HepG2 (cell line): ENCODE measurements around the gene C19orf47.

ENCODE experiments used
- FOXO1 ChIP-seq: sonication (generic); formaldehyde crosslinking; IDR thresholded peaks from 2 replicates; pipeline ENCODE4 v1.4.0; 2020; ENCODE audit warnings: missing genetic modification reagents
- KDM1A ChIP-seq: IDR thresholded peaks from 2 replicates; pipeline ENCODE4 v1.6.1; 2016; ENCODE audit warnings: missing compliant biosample characterization
- KDM5A ChIP-seq: fragments of 200-600 bp; sonication (generic); IDR thresholded peaks from 2 replicates; pipeline ENCODE4 v1.7.0; 2018; ENCODE audit warnings: antibody characterized with exemption, mild to moderate bottlenecking, low read length, borderline replicate concordance
- MTA3 ChIP-seq: sonication (generic); formaldehyde crosslinking; IDR thresholded peaks from 2 replicates; pipeline ENCODE4 v1.4.0; 2020; ENCODE audit warnings: missing genetic modification reagents
- NAIF1 ChIP-seq: sonication (generic); formaldehyde crosslinking; IDR thresholded peaks from 2 replicates; pipeline ENCODE4 v1.5.0; 2020; ENCODE audit warnings: mild to moderate bottlenecking, missing genetic modification reagents, borderline replicate concordance
- TAF1 ChIP-seq: sonication (generic); formaldehyde crosslinking; IDR thresholded peaks from 2 replicates; pipeline ENCODE4 v1.4.0; 2020; ENCODE audit warnings: missing genetic modification reagents
- TBX2 ChIP-seq: sonication (generic); formaldehyde crosslinking; IDR thresholded peaks from 2 replicates; pipeline ENCODE4 v1.5.0; 2020; ENCODE audit warnings: missing genetic modification reagents, mild to moderate bottlenecking, borderline replicate concordance
- TEAD2 ChIP-seq: sonication (generic); formaldehyde crosslinking; IDR thresholded peaks from 2 replicates; pipeline ENCODE4 v1.9.0; 2021; ENCODE audit warnings: missing genetic modification reagents
- TF ChIP-seq, protein P1 (sequence below): sonication (generic); formaldehyde crosslinking; IDR thresholded peaks from 2 replicates; pipeline ENCODE4 v1.5.0; 2020; ENCODE audit warnings: mild to moderate bottlenecking, missing genetic modification reagents, moderate library complexity
- TF ChIP-seq, protein P2 (sequence below): sonication (generic); formaldehyde crosslinking; IDR thresholded peaks from 2 replicates; pipeline ENCODE4 v1.9.0; 2022; ENCODE audit warnings: missing genetic modification reagents, mild to moderate bottlenecking, borderline replicate concordance
- TF ChIP-seq, protein P3 (sequence below), 2 experiments: sonication (generic) in 1 of 2; formaldehyde crosslinking in 1 of 2; IDR thresholded peaks; 2 replicates each; pipeline versions ENCODE4 v1.4.0 to v1.6.1; 2018 to 2020; ENCODE audit warnings: missing genetic modification reagents in 2 of 2, borderline replicate concordance in 1 of 2, low read depth in 1 of 2, mild to moderate bottlenecking in 1 of 2, missing biosample characterization in 1 of 2

DNA sequence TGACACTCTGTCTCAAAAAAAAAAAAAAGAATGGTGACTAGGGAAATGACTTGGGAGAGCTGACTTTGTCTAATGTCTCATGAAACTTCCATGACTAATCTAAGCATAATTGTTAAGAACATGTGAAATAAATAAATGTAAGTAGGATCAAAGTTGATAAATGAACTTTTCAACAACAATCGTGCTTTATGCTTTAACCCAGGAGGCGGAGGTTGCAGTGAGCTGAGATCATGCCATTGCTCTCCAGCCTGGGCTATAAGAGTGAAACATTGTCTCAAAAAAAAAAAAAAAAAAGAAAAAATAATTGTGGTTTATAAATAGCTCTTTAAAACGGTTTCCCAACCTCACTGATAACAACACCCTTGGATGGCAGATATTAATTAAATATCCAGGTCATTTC, 50.2 kb downstream of the C19orf47 start:
- TF ChIP-seq FOXO1 (no peak), TBX2 (CRISPR knock-in tag) (no peak), MTA3 (no peak), NAIF1 (no peak), KDM5A (no peak), TEAD2 (CRISPR knock-in tag) (no peak), TAF1 (CRISPR knock-in tag) (no peak), KDM1A (CRISPR knock-in tag) (no peak)
- TF ChIP-seq, protein P1, sequence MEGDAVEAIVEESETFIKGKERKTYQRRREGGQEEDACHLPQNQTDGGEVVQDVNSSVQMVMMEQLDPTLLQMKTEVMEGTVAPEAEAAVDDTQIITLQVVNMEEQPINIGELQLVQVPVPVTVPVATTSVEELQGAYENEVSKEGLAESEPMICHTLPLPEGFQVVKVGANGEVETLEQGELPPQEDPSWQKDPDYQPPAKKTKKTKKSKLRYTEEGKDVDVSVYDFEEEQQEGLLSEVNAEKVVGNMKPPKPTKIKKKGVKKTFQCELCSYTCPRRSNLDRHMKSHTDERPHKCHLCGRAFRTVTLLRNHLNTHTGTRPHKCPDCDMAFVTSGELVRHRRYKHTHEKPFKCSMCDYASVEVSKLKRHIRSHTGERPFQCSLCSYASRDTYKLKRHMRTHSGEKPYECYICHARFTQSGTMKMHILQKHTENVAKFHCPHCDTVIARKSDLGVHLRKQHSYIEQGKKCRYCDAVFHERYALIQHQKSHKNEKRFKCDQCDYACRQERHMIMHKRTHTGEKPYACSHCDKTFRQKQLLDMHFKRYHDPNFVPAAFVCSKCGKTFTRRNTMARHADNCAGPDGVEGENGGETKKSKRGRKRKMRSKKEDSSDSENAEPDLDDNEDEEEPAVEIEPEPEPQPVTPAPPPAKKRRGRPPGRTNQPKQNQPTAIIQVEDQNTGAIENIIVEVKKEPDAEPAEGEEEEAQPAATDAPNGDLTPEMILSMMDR, result no peak
- TF ChIP-seq, protein P2, sequence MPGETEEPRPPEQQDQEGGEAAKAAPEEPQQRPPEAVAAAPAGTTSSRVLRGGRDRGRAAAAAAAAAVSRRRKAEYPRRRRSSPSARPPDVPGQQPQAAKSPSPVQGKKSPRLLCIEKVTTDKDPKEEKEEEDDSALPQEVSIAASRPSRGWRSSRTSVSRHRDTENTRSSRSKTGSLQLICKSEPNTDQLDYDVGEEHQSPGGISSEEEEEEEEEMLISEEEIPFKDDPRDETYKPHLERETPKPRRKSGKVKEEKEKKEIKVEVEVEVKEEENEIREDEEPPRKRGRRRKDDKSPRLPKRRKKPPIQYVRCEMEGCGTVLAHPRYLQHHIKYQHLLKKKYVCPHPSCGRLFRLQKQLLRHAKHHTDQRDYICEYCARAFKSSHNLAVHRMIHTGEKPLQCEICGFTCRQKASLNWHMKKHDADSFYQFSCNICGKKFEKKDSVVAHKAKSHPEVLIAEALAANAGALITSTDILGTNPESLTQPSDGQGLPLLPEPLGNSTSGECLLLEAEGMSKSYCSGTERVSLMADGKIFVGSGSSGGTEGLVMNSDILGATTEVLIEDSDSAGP, result no peak
- TF ChIP-seq, protein P3, sequence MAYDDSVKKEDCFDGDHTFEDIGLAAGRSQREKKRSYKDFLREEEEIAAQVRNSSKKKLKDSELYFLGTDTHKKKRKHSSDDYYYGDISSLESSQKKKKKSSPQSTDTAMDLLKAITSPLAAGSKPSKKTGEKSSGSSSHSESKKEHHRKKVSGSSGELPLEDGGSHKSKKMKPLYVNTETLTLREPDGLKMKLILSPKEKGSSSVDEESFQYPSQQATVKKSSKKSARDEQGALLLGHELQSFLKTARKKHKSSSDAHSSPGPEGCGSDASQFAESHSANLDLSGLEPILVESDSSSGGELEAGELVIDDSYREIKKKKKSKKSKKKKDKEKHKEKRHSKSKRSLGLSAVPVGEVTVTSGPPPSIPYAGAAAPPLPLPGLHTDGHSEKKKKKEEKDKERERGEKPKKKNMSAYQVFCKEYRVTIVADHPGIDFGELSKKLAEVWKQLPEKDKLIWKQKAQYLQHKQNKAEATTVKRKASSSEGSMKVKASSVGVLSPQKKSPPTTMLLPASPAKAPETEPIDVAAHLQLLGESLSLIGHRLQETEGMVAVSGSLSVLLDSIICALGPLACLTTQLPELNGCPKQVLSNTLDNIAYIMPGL (CRISPR knock-in tag; IDR thresholded peaks at IDR 0.05; ENCODE audit: borderline replicate concordance in 1 of 2, low read depth in 1 of 2), result no peak
